CD14-positive monocyte (primary cell): ENCODE results near the gene KRAS. TPM values are rescaled to one million over a fixed set of nuclear protein-coding genes. Genes with fewer than 3 reads are reported as not detected.

Experiments used
- DNase-seq, 3 donors: peaks; one replicate each; pipeline ENCODE4 v3.0.0-alpha.2; 2011 to 2022
- H2AFZ ChIP-seq: 2 replicates; pipeline ENCODE4 v1.6.0; 2012; ENCODE audit warnings: mild to moderate bottlenecking, low read depth, low read length, inconsistent platforms; ENCODE audit not compliant: insufficient read depth, poor library complexity, severe bottlenecking
- H3K27ac ChIP-seq, 2 donors: 1 replicate in 1 of 2; 2 replicates in 1 of 2; pipeline ENCODE4 v1.5.1; 2012 to 2013; ENCODE audit warnings: low read length in 2 of 2, control low read depth in 1 of 2, inconsistent platforms in 1 of 2, low read depth in 1 of 2, mild to moderate bottlenecking in 1 of 2
- H3K27me3 ChIP-seq, 2 donors: one replicate each; pipeline versions ENCODE4 v1.6.0 to v1.6.1; 2011 to 2013; ENCODE audit warnings: low read length in 2 of 2; ENCODE audit not compliant: control insufficient read depth in 2 of 2, insufficient read depth in 2 of 2
- H3K36me3 ChIP-seq, 2 donors: replicated peaks in 1 of 2; 1 replicate in 1 of 2; 2 replicates in 1 of 2; pipeline versions ENCODE4 v1.5.1 to v1.6.1; 2012 to 2013; ENCODE audit warnings: low read length in 2 of 2, control low read depth in 1 of 2, inconsistent platforms in 1 of 2, mild to moderate bottlenecking in 1 of 2; ENCODE audit not compliant: insufficient read depth in 2 of 2, control insufficient read depth in 1 of 2
- H3K4me1 ChIP-seq, 2 donors: 1 replicate in 1 of 2; 2 replicates in 1 of 2; pipeline versions ENCODE4 v1.5.1 to v1.6.1; 2012 to 2013; ENCODE audit warnings: low read length in 2 of 2, control low read depth in 1 of 2, inconsistent platforms in 1 of 2, mild to moderate bottlenecking in 1 of 2, moderate library complexity in 1 of 2; ENCODE audit not compliant: insufficient read depth in 2 of 2, control insufficient read depth in 1 of 2
- H3K4me2 ChIP-seq: replicated peaks from 2 replicates; pipeline ENCODE3; 2012; ENCODE audit warnings: low read length, moderate library complexity, mild to moderate bottlenecking; ENCODE audit not compliant: poor library complexity, severe bottlenecking; ENCODE audit errors: extremely low read depth
- H3K4me3 ChIP-seq, 3 experiments: fragments of 200-600 bp in 1 of 3; sonication (generic) in 1 of 3; replicated peaks in 1 of 3; 1 replicate in 2 of 3; 2 replicates in 1 of 3; pipeline ENCODE4 v1.5.1; 2011 to 2013; ENCODE audit warnings: low read length in 3 of 3, mild to moderate bottlenecking in 3 of 3, control low read depth in 2 of 3, low read depth in 2 of 3, inconsistent platforms in 1 of 3, moderate library complexity in 1 of 3
- H3K79me2 ChIP-seq: 2 replicates; pipeline ENCODE4 v1.6.0; 2012; ENCODE audit warnings: mild to moderate bottlenecking, control low read depth, inconsistent platforms, low read length, moderate library complexity; ENCODE audit not compliant: insufficient read depth
- H3K9ac ChIP-seq: 2 replicates; pipeline ENCODE4 v1.6.0; 2017; ENCODE audit warnings: low read length, mild to moderate bottlenecking; ENCODE audit not compliant: insufficient read depth, poor library complexity, severe bottlenecking
- H3K9me3 ChIP-seq, 2 donors: replicated peaks in 1 of 2; 1 replicate in 1 of 2; 2 replicates in 1 of 2; pipeline versions ENCODE4 v1.5.1 to v1.6.1; 2012 to 2013; ENCODE audit warnings: low read length in 2 of 2, control low read depth in 1 of 2; ENCODE audit not compliant: control insufficient read depth in 1 of 2, insufficient read depth in 1 of 2
- H4K20me1 ChIP-seq: 2 replicates; pipeline ENCODE4 v1.6.0; 2012; ENCODE audit warnings: mild to moderate bottlenecking, low read length, control low read depth, moderate library complexity; ENCODE audit not compliant: insufficient read depth
- H3K27ac Mint-ChIP-seq, 7 donors: one replicate each; pipeline ENCODE4 v1.8.0; 2020; ENCODE audit warnings: mild to moderate bottlenecking in 7 of 7, mixed read lengths in 7 of 7, moderate library complexity in 6 of 7, inconsistent platforms in 2 of 7
- H3K27me3 Mint-ChIP-seq, 3 donors: one replicate each; pipeline ENCODE4 v1.8.0; 2021 to 2022; ENCODE audit warnings: low read depth in 3 of 3, mild to moderate bottlenecking in 3 of 3, mixed read lengths in 3 of 3, moderate library complexity in 3 of 3, inconsistent platforms in 1 of 3
- H3K36me3 Mint-ChIP-seq, 2 donors: one replicate each; pipeline ENCODE4 v1.8.0; 2020; ENCODE audit warnings: mixed read lengths in 2 of 2, inconsistent platforms in 1 of 2, mild to moderate bottlenecking in 1 of 2
- H3K4me1 Mint-ChIP-seq: one replicate; pipeline ENCODE4 v1.8.0; 2020; ENCODE audit warnings: mild to moderate bottlenecking, mixed read lengths
- H3K4me3 Mint-ChIP-seq, 2 donors: one replicate each; pipeline ENCODE4 v1.8.0; 2020; ENCODE audit warnings: mild to moderate bottlenecking in 2 of 2, mixed read lengths in 2 of 2, moderate library complexity in 1 of 2
- H3K9me3 Mint-ChIP-seq, 7 donors: one replicate each; pipeline ENCODE4 v1.8.0; 2020 to 2022; ENCODE audit warnings: mixed read lengths in 7 of 7, mild to moderate bottlenecking in 6 of 7, moderate library complexity in 6 of 7, inconsistent platforms in 2 of 7
- CTCF ChIP-seq: fragments of 200-600 bp; IDR thresholded peaks from one replicate; pipeline ENCODE4 v1.8.0; 2022; ENCODE audit warnings: antibody characterized with exemption, mild to moderate bottlenecking
- WGBS: methylation state at CpG from one replicate; pipeline ENCODE4 v1.1.5; 2013; ENCODE audit warnings: missing lambda C conversion rate; ENCODE audit not compliant: insufficient coverage; 5-methylcytosine and 5-hydroxymethylcytosine counted together
- intact Hi-C, 2 donors: fragments of 100-400 bp; cut with micrococcal nuclease; formaldehyde crosslinking; loops; one replicate each; pipeline versions ENCODE4 v1.15.0 to v1.15.1; 2023
- polyA plus RNA-seq, 3 donors: library from polyadenylated mRNA; depleted of rRNA in 1 of 3; unstranded in 2 of 3; stranded (reverse) in 1 of 3; fragments of 300-500 nt in 2 of 3; fragments of >200 nt in 1 of 3; fragmentation: Illumina TruSeq in 2 of 3; gene quantifications; 1 replicate in 2 of 3; 2 replicates in 1 of 3; pipeline ENCODE4 v1.2.3, GENCODE V29; 2012 to 2021

Gene KRAS
- polyA plus RNA-seq, 3 donors = 12.1 to 37.4 (median 33.0) TPM

- Histone ChIP-seq H3K9me3 (no peaks in the 10 kb centered on the region), H3K4me3 (no peak overlapping the region), H3K4me1 (no peaks in the 10 kb centered on the region), H3K27me3 (no peaks in the 10 kb centered on the region), H3K4me2 (no peak overlapping the region), H3K9ac (no peak overlapping the region), H4K20me1 (no peaks in the 10 kb centered on the region), H3K36me3 (no peaks in the 10 kb centered on the region), H3K27ac (no peak overlapping the region), H2AFZ (no peak overlapping the region), H3K79me2 (no peaks in the 10 kb centered on the region)
- intact Hi-C loops = no loop called here
- H3K27ac Mint-ChIP-seq = no peak overlapping the region
- no peak overlapping the region for H3K4me3 Mint-ChIP-seq
- DNase-seq = no peak
- WGBS = no CpG with 5 or more reads among the region's 2 CpGs
- H3K4me1 Mint-ChIP-seq = peaks cover 3% of the 10 kb centered on the region
- no peaks in the 10 kb centered on the region for H3K36me3 Mint-ChIP-seq
- no peak for TF ChIP-seq CTCF
- peaks cover 0 to 1% (median 0%) of the 10 kb centered on the region in 3 donors for H3K27me3 Mint-ChIP-seq
- no peaks in the 10 kb centered on the region for H3K9me3 Mint-ChIP-seq
These were observed 62.9 kb downstream of the KRAS start for GRCh38 chr12:25187781-25188180.

- Histone ChIP-seq H3K4me3 (no peak overlapping the region), H3K36me3 (no peaks in the 10 kb centered on the region), H3K27ac (no peak overlapping the region), H3K9ac (no peak overlapping the region), H3K4me2 (no peak overlapping the region), H3K79me2 (no peaks in the 10 kb centered on the region), H2AFZ (no peak overlapping the region), H3K9me3 (no peaks in the 10 kb centered on the region), H3K4me1 (no peaks in the 10 kb centered on the region), H4K20me1 (no peaks in the 10 kb centered on the region), H3K27me3 (no peaks in the 10 kb centered on the region)
- Mint-ChIP-seq H3K4me1 (peaks cover 3% of the 10 kb centered on the region), H3K27me3 (peaks cover 0 to 3% (median 3%) of the 10 kb centered on the region in 3 donors), H3K4me3 (no peak overlapping the region), H3K36me3 (no peaks in the 10 kb centered on the region), H3K27ac (no peak overlapping the region), H3K9me3 (no peaks in the 10 kb centered on the region)
- no peak for DNase-seq
- WGBS = 49% methylated on average over 3 of the region's 3 CpGs
- no peak for TF ChIP-seq CTCF
- intact Hi-C loops = no loop called here
These were observed 63.8 kb downstream of the KRAS start for GRCh38 chr12:25186788-25187402.
